ENCODE results near the gene TMEM131L.

The TMEM131L gene

DNA sequence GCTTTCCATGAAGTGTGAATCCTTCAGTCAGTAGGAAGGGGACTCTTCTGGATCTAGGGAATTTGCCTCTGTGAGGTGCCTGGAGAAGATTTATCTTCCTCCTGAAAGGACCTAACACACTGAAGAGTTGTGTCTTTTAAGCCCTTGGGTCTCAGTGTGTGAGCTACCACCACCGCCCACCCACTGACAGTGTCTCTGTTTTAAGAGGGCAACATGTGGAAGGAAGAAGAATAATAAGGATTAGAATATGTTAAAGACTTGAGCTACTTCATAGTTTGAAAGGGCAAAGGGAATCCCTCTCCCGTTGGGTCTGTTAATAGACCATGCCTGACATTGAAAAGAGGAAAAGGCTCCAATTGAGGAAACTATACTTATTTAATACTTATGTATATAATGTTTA, 153.7 kb downstream of the TMEM131L start:
- peaks cover 16% of the 10 kb centered on the region for H3K36me3 ChIP-seq (ENCODE audit: control insufficient read depth, insufficient read depth, low read length)
- no peak overlapping the region for H3K27ac ChIP-seq (ENCODE audit: low read length)

DNA sequence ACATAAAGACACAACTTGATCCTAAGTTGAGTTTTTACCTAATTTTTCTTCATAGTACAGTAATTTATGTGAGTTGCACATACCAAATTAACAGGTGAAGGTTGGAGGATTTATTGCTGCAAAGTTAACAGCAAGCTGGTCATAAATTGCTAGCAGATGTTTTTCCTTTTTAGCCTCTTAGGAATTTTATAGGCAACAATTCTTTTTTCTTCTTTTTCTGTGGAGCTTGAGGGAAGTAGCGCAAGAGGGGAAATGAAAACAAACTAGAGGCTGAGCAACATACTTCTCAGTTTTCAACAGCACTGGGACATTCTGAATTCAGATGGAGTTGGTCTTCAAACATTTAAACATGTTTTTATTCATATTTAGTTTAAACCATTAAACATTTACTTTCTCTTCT, 154.2 kb downstream of the TMEM131L start:
- Histone ChIP-seq H3K4me1 (ENCODE audit: control insufficient read depth, insufficient read depth, low read length) (no peaks in the 10 kb centered on the region; the same call in 1 of the 2 replicates), H3K4me3 (ENCODE audit: low read length) (no peak overlapping the region), H3K27ac (ENCODE audit: low read length) (no peak overlapping the region), H3K27me3 (ENCODE audit: control insufficient read depth, insufficient read depth, low read length) (no peaks in the 10 kb centered on the region), H3K9me3 (ENCODE audit: control insufficient read depth, insufficient read depth, low read length) (no peaks in the 10 kb centered on the region), H3K36me3 (ENCODE audit: control insufficient read depth, insufficient read depth, low read length) (peaks cover 16% of the 10 kb centered on the region)
- WGBS (ENCODE audit: insufficient coverage, insufficient read length) = no CpG with 5 or more reads among the region's 1 CpG
- no peak for DNase-seq (ENCODE audit: low read depth, low spot score)

More for the DNA sequence above, 153.7 kb downstream of the TMEM131L start:
- DNase-seq (ENCODE audit: low read depth, low spot score) = no peak
- WGBS (ENCODE audit: insufficient coverage, insufficient read length) = no CpG with 5 or more reads among the region's 2 CpGs
- Histone ChIP-seq H3K27me3 (ENCODE audit: control insufficient read depth, insufficient read depth, low read length) (no peaks in the 10 kb centered on the region), H3K4me3 (ENCODE audit: low read length) (no peak overlapping the region), H3K9me3 (ENCODE audit: control insufficient read depth, insufficient read depth, low read length) (no peaks in the 10 kb centered on the region), H3K4me1 (ENCODE audit: control insufficient read depth, insufficient read depth, low read length) (no peaks in the 10 kb centered on the region; the same call in 1 of the 2 replicates)

DNA sequence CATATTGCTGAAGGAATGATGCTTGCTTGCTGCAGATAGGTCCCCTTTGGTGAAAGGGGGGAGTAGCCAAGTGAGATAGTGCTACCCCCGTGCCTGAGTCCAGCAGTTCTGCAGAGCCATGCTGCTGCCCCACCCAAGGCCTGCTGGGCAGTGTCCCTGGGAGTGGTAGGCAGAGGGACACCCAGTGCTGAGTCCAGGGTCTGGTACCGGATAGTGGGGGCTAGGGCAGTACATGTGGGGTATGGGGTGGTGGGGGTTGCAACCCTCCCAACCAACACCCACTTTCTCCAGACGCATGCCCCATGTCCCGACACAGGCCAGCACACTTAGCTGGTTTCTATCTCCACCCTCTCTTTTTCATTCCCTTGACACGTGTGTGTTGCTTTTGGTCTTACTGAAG, 155.9 kb downstream of the TMEM131L start:
- no peaks in the 10 kb centered on the region; the same call in 1 of the 2 replicates for H3K4me1 ChIP-seq (ENCODE audit: control insufficient read depth, insufficient read depth, low read length)
- WGBS (ENCODE audit: insufficient coverage, insufficient read length) = no CpG with 5 or more reads among the region's 5 CpGs
- no peak overlapping the region for H3K4me3 ChIP-seq (ENCODE audit: low read length)
- no peaks in the 10 kb centered on the region for H3K27me3 ChIP-seq (ENCODE audit: control insufficient read depth, insufficient read depth, low read length)
- no peak overlapping the region for H3K27ac ChIP-seq (ENCODE audit: low read length)
- DNase-seq (ENCODE audit: low read depth, low spot score) = no peak
- no peaks in the 10 kb centered on the region for H3K9me3 ChIP-seq (ENCODE audit: control insufficient read depth, insufficient read depth, low read length)
- H3K36me3 ChIP-seq (ENCODE audit: control insufficient read depth, insufficient read depth, low read length) = peaks cover 19% of the 10 kb centered on the region

DNA sequence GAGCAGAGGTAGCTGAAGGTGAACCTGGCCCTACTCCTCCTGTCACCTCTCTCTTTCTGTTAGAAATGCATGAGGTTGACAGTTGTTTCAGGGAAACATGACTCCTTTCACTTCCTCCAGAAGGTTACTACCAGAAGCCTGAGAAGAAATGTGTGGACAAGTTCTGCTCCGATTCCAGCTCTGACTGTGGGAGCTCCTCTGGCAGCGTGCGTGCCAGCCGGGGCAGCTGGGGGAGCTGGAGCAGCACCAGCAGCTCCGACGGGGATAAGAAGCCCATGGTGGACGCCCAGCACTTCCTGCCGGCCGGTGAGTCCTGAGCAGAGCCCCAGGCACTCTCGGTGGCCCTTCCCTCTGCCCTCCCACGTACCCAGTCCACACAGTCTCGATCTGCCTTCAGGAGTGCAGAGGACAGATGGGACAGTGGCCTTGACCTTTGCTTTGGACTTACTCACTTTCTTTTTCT, 156.6 kb downstream of the TMEM131L start:
- H3K27me3 ChIP-seq (ENCODE audit: control insufficient read depth, insufficient read depth, low read length) = no peaks in the 10 kb centered on the region
- H3K4me1 ChIP-seq (ENCODE audit: control insufficient read depth, insufficient read depth, low read length) = no peaks in the 10 kb centered on the region; the same call in 1 of the 2 replicates
- no peak for DNase-seq (ENCODE audit: low read depth, low spot score)
- WGBS (ENCODE audit: insufficient coverage, insufficient read length) = no CpG with 5 or more reads among the region's 12 CpGs
- no peak overlapping the region for H3K27ac ChIP-seq (ENCODE audit: low read length)
- no peaks in the 10 kb centered on the region for H3K9me3 ChIP-seq (ENCODE audit: control insufficient read depth, insufficient read depth, low read length)
- no peak overlapping the region for H3K4me3 ChIP-seq (ENCODE audit: low read length)
- H3K36me3 ChIP-seq (ENCODE audit: control insufficient read depth, insufficient read depth, low read length) = peaks cover 21% of the 10 kb centered on the region

DNA sequence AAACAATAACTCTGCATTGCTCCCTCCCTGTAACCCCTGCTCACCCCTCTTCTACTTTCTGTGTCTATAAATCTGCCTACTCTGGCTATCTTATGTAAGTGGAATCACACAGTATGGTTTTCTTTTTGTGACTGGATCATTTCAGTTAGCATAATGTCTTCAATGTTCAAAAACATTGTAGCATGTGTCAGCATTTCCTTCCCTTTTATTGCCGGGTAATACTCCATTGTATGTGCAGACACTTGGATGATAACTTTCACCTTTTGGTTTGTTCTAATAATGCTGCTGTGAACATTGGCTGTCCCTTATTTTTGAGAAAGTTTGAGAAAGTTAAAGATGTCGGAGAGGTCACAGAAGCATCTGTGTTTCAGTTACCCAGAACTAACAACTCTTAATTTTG, 157.3 kb downstream of the TMEM131L start:
- Histone ChIP-seq H3K27ac (ENCODE audit: low read length) (no peak overlapping the region), H3K9me3 (ENCODE audit: control insufficient read depth, insufficient read depth, low read length) (no peaks in the 10 kb centered on the region), H3K4me1 (ENCODE audit: control insufficient read depth, insufficient read depth, low read length) (no peaks in the 10 kb centered on the region; the same call in 1 of the 2 replicates), H3K27me3 (ENCODE audit: control insufficient read depth, insufficient read depth, low read length) (no peaks in the 10 kb centered on the region), H3K4me3 (ENCODE audit: low read length) (no peak overlapping the region), H3K36me3 (ENCODE audit: control insufficient read depth, insufficient read depth, low read length) (peaks cover 24% of the 10 kb centered on the region)
- no CpG with 5 or more reads among the region's 2 CpGs for WGBS (ENCODE audit: insufficient coverage, insufficient read length)
- DNase-seq (ENCODE audit: low read depth, low spot score) = no peak

DNA sequence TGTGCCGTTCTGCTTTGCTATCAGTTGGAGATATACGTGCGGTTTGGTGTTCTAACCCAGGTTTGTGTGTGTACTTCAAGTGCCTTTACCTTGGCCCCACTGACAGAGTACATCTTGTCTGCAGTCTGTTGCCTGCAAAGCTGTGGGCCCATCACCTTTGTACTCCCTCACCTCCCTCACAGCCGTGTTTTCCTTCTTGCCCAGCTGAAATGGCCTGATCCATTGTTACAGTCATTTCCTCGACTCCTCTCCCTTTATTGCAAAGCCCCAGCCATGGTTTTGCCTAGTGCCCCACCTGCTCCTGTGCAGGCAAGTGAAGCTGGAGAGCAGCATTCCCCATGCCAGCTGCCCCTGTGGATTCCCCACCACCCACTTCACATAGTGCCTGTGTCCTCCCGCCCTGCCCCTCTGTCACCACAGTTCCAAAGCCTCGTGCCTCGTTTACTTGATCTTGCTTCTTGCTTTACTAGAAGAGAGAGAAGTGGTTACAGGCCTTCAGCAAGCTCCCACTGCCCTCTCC, 162.7 kb downstream of the TMEM131L start:
- Histone ChIP-seq H3K27me3 (ENCODE audit: control insufficient read depth, insufficient read depth, low read length) (no peaks in the 10 kb centered on the region), H3K36me3 (ENCODE audit: control insufficient read depth, insufficient read depth, low read length) (peaks cover 21% of the 10 kb centered on the region), H3K27ac (ENCODE audit: low read length) (no peak overlapping the region), H3K4me3 (ENCODE audit: low read length) (no peak overlapping the region), H3K4me1 (ENCODE audit: control insufficient read depth, insufficient read depth, low read length) (no peaks in the 10 kb centered on the region; the same call in 1 of the 2 replicates), H3K9me3 (ENCODE audit: control insufficient read depth, insufficient read depth, low read length) (no peaks in the 10 kb centered on the region)
- no peak for DNase-seq (ENCODE audit: low read depth, low spot score)
- no CpG with 5 or more reads among the region's 8 CpGs for WGBS (ENCODE audit: insufficient coverage, insufficient read length)

DNA sequence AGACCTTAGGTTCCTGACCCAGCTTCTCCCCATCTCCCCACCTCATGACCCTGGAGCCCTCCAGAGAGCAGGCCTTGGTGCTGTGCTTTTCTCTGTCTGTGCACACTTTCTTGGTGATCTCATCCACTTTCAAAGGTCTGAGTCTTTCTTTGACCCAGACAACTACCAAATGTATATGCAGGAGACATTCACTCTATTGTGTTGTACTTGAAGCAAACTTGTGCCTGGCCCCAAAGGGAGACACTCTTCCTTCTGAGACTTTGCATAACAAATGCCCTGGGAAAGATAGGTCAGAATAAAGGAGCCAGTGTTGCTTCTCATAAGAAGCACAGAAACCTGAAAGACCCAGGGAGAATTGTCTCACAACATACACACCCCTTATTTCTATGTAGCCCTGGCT, 163.6 kb downstream of the TMEM131L start:
- no peaks in the 10 kb centered on the region for H3K9me3 ChIP-seq (ENCODE audit: control insufficient read depth, insufficient read depth, low read length)
- no peak overlapping the region for H3K27ac ChIP-seq (ENCODE audit: low read length)
- no peak for DNase-seq (ENCODE audit: low read depth, low spot score)
- H3K4me1 ChIP-seq (ENCODE audit: control insufficient read depth, insufficient read depth, low read length) = no peaks in the 10 kb centered on the region; the same call in 1 of the 2 replicates
- H3K27me3 ChIP-seq (ENCODE audit: control insufficient read depth, insufficient read depth, low read length) = no peaks in the 10 kb centered on the region
- no peak overlapping the region for H3K4me3 ChIP-seq (ENCODE audit: low read length)
- H3K36me3 ChIP-seq (ENCODE audit: control insufficient read depth, insufficient read depth, low read length) = peaks cover 21% of the 10 kb centered on the region

DNA sequence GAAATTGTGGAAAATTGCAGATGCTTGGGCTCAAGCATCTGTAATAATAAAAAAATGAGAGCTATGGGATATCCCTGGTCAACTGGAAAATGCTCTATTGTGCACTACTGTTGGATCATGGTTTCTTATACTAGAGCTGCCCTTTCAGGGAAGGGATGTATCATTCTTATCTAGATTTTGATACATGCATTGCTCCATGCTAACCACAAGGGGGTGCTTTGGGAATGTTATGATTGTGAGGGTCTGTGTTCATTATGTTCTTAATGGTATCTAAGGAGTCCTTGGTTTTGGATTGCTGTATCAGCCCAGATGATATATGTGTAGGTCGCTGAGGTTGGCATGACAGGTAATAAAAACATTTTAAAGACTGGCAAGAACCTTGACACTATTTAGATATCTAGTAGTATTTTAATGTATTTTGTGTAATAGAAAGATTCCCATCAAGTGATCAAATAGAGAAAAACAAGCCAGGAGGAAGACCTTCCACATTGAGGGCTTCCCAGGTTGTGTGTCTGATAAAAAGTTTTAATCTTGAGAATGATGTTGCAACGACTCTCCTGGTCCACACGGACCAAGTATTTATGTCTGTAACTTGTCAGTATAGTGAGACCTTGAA, 168.7 kb downstream of the TMEM131L start:
- no peaks in the 10 kb centered on the region for H3K9me3 ChIP-seq (ENCODE audit: control insufficient read depth, insufficient read depth, low read length)
- H3K27me3 ChIP-seq (ENCODE audit: control insufficient read depth, insufficient read depth, low read length) = no peaks in the 10 kb centered on the region
- no peak for DNase-seq (ENCODE audit: low read depth, low spot score)
- peaks cover 12% of the 10 kb centered on the region for H3K36me3 ChIP-seq (ENCODE audit: control insufficient read depth, insufficient read depth, low read length)
- H3K4me3 ChIP-seq (ENCODE audit: low read length) = no peak overlapping the region
- H3K27ac ChIP-seq (ENCODE audit: low read length) = no peak overlapping the region
- no peaks in the 10 kb centered on the region for H3K4me1 ChIP-seq (ENCODE audit: control insufficient read depth, insufficient read depth, low read length)
- no CpG with 5 or more reads among the region's 3 CpGs for WGBS (ENCODE audit: insufficient coverage, insufficient read length)

DNA sequence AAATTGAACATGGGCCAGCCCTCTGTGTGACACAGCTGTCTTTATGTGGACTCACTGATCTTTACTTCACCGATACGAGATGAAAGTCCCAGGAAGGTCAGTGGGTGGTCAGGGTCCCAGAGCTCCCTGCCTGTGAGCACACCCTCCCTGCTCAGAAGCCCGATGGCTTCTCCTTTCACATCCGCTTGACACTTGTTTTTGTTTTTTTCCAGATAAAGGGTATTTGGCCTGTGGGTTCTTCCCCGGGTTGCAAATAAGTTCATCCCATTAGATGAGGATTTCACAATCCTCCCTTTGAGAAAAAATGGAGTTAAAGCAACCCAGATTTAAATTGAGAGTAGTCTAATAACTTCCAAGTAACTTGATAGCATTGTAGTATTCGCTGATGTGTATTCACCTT, 169.7 kb downstream of the TMEM131L start:
- Histone ChIP-seq H3K36me3 (ENCODE audit: control insufficient read depth, insufficient read depth, low read length) (peaks cover 7% of the 10 kb centered on the region), H3K4me3 (ENCODE audit: low read length) (no peak overlapping the region), H3K4me1 (ENCODE audit: control insufficient read depth, insufficient read depth, low read length) (no peaks in the 10 kb centered on the region), H3K9me3 (ENCODE audit: control insufficient read depth, insufficient read depth, low read length) (no peaks in the 10 kb centered on the region), H3K27ac (ENCODE audit: low read length) (no peak overlapping the region), H3K27me3 (ENCODE audit: control insufficient read depth, insufficient read depth, low read length) (no peaks in the 10 kb centered on the region)
- no peak for DNase-seq (ENCODE audit: low read depth, low spot score)
- WGBS (ENCODE audit: insufficient coverage, insufficient read length) = no CpG with 5 or more reads among the region's 6 CpGs

DNA sequence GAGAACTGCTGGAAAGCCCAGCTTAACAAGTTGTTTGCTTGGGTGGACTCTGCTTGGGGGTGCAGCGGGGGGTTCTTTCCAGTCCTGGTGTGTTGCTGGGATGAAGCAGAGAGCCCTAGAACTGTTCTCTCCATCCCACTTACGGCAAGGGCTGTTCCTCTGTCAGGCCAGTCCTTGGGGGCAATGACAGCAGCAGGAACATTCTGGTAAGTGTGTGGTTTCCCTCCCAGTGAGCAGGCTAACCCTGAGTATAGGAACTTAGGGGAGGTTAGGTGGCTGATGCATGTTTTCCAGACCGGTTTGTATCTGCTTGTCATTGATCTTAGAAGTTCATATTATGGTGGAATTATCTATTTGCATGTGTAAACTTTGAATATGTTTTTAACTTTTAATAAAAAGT, 171.0 kb downstream of the TMEM131L start:
- no peaks in the 10 kb centered on the region for H3K4me1 ChIP-seq (ENCODE audit: control insufficient read depth, insufficient read depth, low read length)
- no peaks in the 10 kb centered on the region for H3K9me3 ChIP-seq (ENCODE audit: control insufficient read depth, insufficient read depth, low read length)
- no CpG with 5 or more reads among the region's 3 CpGs for WGBS (ENCODE audit: insufficient coverage, insufficient read length)
- no peak overlapping the region for H3K27ac ChIP-seq (ENCODE audit: low read length)
- H3K36me3 ChIP-seq (ENCODE audit: control insufficient read depth, insufficient read depth, low read length) = peaks cover 6% of the 10 kb centered on the region
- H3K4me3 ChIP-seq (ENCODE audit: low read length) = no peak overlapping the region
- no peak for DNase-seq (ENCODE audit: low read depth, low spot score)
- no peaks in the 10 kb centered on the region for H3K27me3 ChIP-seq (ENCODE audit: control insufficient read depth, insufficient read depth, low read length)

DNA sequence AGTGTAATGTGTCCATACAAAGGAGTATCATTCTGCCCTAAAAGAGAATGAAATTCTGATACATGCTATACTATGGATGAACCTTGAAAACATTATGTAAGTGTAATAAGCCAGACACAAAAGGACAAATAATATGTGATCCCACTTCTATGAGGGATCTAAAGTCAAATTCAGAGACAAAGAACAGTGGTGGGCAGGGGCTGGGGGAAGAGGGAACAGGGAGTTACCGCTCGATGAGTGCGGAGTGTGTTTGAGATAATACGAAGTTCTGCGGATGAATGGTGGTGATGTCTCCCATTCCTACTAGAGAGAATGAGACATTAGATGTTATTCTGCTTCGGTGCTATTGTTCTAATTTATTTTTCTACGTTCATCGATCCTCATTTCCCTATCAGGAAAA, 171.9 kb downstream of the TMEM131L start:
- H3K4me1 ChIP-seq (ENCODE audit: control insufficient read depth, insufficient read depth, low read length) = no peaks in the 10 kb centered on the region
- no peak overlapping the region for H3K27ac ChIP-seq (ENCODE audit: low read length)
- H3K4me3 ChIP-seq (ENCODE audit: low read length) = no peak overlapping the region
- no CpG with 5 or more reads among the region's 8 CpGs for WGBS (ENCODE audit: insufficient coverage, insufficient read length)
- peaks cover 6% of the 10 kb centered on the region for H3K36me3 ChIP-seq (ENCODE audit: control insufficient read depth, insufficient read depth, low read length)
- no peak for DNase-seq (ENCODE audit: low read depth, low spot score)
- H3K27me3 ChIP-seq (ENCODE audit: control insufficient read depth, insufficient read depth, low read length) = no peaks in the 10 kb centered on the region
- no peaks in the 10 kb centered on the region for H3K9me3 ChIP-seq (ENCODE audit: control insufficient read depth, insufficient read depth, low read length)
